CD8-positive, alpha-beta memory T cell (primary cell): ENCODE measurements around the gene IBTK. TPM values are rescaled to one million over a fixed set of nuclear protein-coding genes. Genes with fewer than 3 reads are reported as not detected.
"Not testable (repeated sequence)": the region's sequence is repeated elsewhere in the genome, so short reads cannot be mapped to it uniquely, and the experiment has no call there.

Experiments
- CTCF ChIA-PET: fragments of 350-600 bp; sonication (Branson Sonifier 250); formaldehyde crosslinking; loops from one replicate; lab custom pipeline; 2021; ENCODE audit warnings: antibody characterized with exemption; lab: Charles Lee
- POLR2A ChIA-PET: fragments of 350-600 bp; sonication (Branson Sonifier 250); formaldehyde crosslinking; loops from one replicate; lab custom pipeline; 2021; ENCODE audit warnings: antibody characterized with exemption; lab: Charles Lee
- DNase-seq, 5 donors: peaks; one replicate each; pipeline versions ENCODE4 v3.0.0 to v3.0.0-alpha.2; 2020 to 2022; ENCODE audit warnings: mixed read lengths in 1 of 5
- H3K27ac ChIP-seq: one replicate; pipeline ENCODE4 v1.7.0; 2013; ENCODE audit warnings: low read depth, mild to moderate bottlenecking, low read length, moderate library complexity
- H3K27me3 ChIP-seq: 2 replicates; pipeline ENCODE4 v1.7.0; 2013; ENCODE audit warnings: low read length, mild to moderate bottlenecking; ENCODE audit not compliant: insufficient read depth, poor library complexity, severe bottlenecking
- H3K36me3 ChIP-seq: 2 replicates; pipeline ENCODE4 v1.7.0; 2013; ENCODE audit warnings: mild to moderate bottlenecking, low read length, moderate library complexity; ENCODE audit not compliant: insufficient read depth
- H3K4me1 ChIP-seq: 2 replicates; pipeline ENCODE4 v1.7.0; 2013; ENCODE audit warnings: mild to moderate bottlenecking, low read length, moderate library complexity; ENCODE audit not compliant: insufficient read depth
- H3K4me3 ChIP-seq: 2 replicates; pipeline ENCODE4 v1.7.0; 2013; ENCODE audit warnings: mild to moderate bottlenecking, low read length
- H3K9me3 ChIP-seq: 2 replicates; pipeline ENCODE4 v1.7.0; 2013; ENCODE audit warnings: mild to moderate bottlenecking, low read length
- H3K27ac Mint-ChIP-seq, 8 donors: one replicate each; pipeline ENCODE4 v1.8.0; 2020 to 2021; ENCODE audit warnings: mixed read lengths in 8 of 8, mild to moderate bottlenecking in 6 of 8, inconsistent platforms in 3 of 8, moderate library complexity in 3 of 8
- H3K27me3 Mint-ChIP-seq, 2 donors: one replicate each; pipeline ENCODE4 v1.8.0; 2020 to 2021; ENCODE audit warnings: mixed read lengths in 2 of 2, mild to moderate bottlenecking in 1 of 2, moderate library complexity in 1 of 2
- H3K36me3 Mint-ChIP-seq, 3 donors: one replicate each; pipeline ENCODE4 v1.8.0; 2020 to 2021; ENCODE audit warnings: mixed read lengths in 3 of 3, inconsistent platforms in 1 of 3, mild to moderate bottlenecking in 1 of 3
- H3K4me1 Mint-ChIP-seq, 3 donors: one replicate each; pipeline ENCODE4 v1.8.0; 2020 to 2021; ENCODE audit warnings: mixed read lengths in 3 of 3, inconsistent platforms in 1 of 3, mild to moderate bottlenecking in 1 of 3
- H3K4me3 Mint-ChIP-seq, 7 donors: one replicate each; pipeline ENCODE4 v1.8.0; 2020 to 2021; ENCODE audit warnings: mixed read lengths in 7 of 7, mild to moderate bottlenecking in 6 of 7, moderate library complexity in 4 of 7, inconsistent platforms in 2 of 7
- H3K9me3 Mint-ChIP-seq, 5 donors: one replicate each; pipeline ENCODE4 v1.8.0; 2020 to 2022; ENCODE audit warnings: mixed read lengths in 5 of 5, mild to moderate bottlenecking in 3 of 5, moderate library complexity in 2 of 5, inconsistent platforms in 1 of 5
- polyA plus RNA-seq: library from polyadenylated mRNA; unstranded; fragments of 300-500 nt; fragmentation: Illumina TruSeq; gene quantifications from one replicate; pipeline ENCODE4 v1.2.3, GENCODE V29; 2021
- total RNA-seq, 2 experiments: library from RNA; stranded (reverse); gene quantifications; one replicate each; pipeline ENCODE4 v1.2.3, GENCODE V29; 2021

IBTK gene
- total RNA-seq (10 to 100 TPM; 24.2 to 26.6 TPM), polyA plus RNA-seq (20.3 TPM)

- peak within 1 kb of the TSS; percentile 91 for H3K4me3 ChIP-seq
- Mint-ChIP-seq H3K36me3 (peaks cover 0 to 10% (median 0%) of the 10 kb centered on the region in 3 donors), H3K4me3 (peak within 1 kb of the TSS; percentile 96 to 99 (median 98)), H3K4me1 (peaks cover 42 to 48% (median 46%) of the 10 kb centered on the region in 3 donors), H3K27me3 (no peaks in the 10 kb centered on the region), H3K9me3 (no peaks in the 10 kb centered on the region), H3K27ac (peak within 1 kb of the TSS; percentile 96 to 99 (median 98))
- no peaks in the 10 kb centered on the region for H3K9me3 ChIP-seq
- CTCF ChIA-PET = interaction anchor here (0.7 to 4.1 kb wide), 3 partner anchors 17 to 819 kb away, joined by 3 to 41 read pairs (median 4); partner anchors contain the start of genes DOP1A and UBE3D
- H3K27ac ChIP-seq = peak within 1 kb of the TSS; percentile 80
- H3K36me3 ChIP-seq = no peaks in the 10 kb centered on the region
- POLR2A ChIA-PET = interaction anchor here (1.3 to 1.6 kb wide), 2 partner anchors 818 to 820 kb away, joined by 3 to 7 read pairs; partner anchors contain the start of genes DOP1A and UBE3D
- no peaks in the 10 kb centered on the region for H3K27me3 ChIP-seq
- H3K4me1 ChIP-seq = peaks cover 29% of the 10 kb centered on the region
- peak; percentile 83 to 94 (median 90) for DNase-seq
Measured at GRCh38 chr6:82247505-82248272, at the start of gene IBTK. TSS of gene IBTK (minus strand) at chr6:82247744. CDS start at chr6:82240486, 7,258 bp downstream.

GRCh38 chr6:82283771-82284410 is 36.3 kb upstream of the IBTK start:
- CTCF ChIA-PET = interaction anchor here (1.1 to 1.6 kb wide), 2 partner anchors 10 to 781 kb away, joined by 3 read pairs; no protein-coding TSS in a partner anchor
- no peak for DNase-seq
- Mint-ChIP-seq H3K27me3 (no peaks in the 10 kb centered on the region), H3K27ac (no peak overlapping the region), H3K4me1 (peaks cover 39 to 50% (median 49%) of the 10 kb centered on the region in 3 donors), H3K36me3 (peaks cover 0 to 17% (median 0%) of the 10 kb centered on the region in 3 donors), H3K4me3 (no peak overlapping the region), H3K9me3 (peaks cover 0 to 2% (median 0%) of the 10 kb centered on the region in 5 donors)
- no peaks in the 10 kb centered on the region for H3K9me3 ChIP-seq
- H3K4me1 ChIP-seq = no peaks in the 10 kb centered on the region
- H3K4me3 ChIP-seq = no peak overlapping the region
- no peaks in the 10 kb centered on the region for H3K36me3 ChIP-seq
- H3K27me3 ChIP-seq = no peaks in the 10 kb centered on the region
- POLR2A ChIA-PET = no interaction called here
- H3K27ac ChIP-seq = no peak overlapping the region

GRCh38 chr6:82281550-82281949 is 34.0 kb upstream of the IBTK start:
- H3K4me1 ChIP-seq, H3K9me3 ChIP-seq, POLR2A ChIA-PET, H3K27me3 Mint-ChIP-seq, H3K36me3 Mint-ChIP-seq, H3K27me3 ChIP-seq, H3K9me3 Mint-ChIP-seq, CTCF ChIA-PET, H3K27ac ChIP-seq, H3K36me3 ChIP-seq, H3K4me3 ChIP-seq: not testable (repeated sequence)
- Mint-ChIP-seq H3K27ac (peak overlapping the region; percentile 43 to 91 (median 84)), H3K4me1 (peaks cover 34 to 43% (median 42%) of the 10 kb centered on the region in 3 donors), H3K4me3 (peak overlapping the region; percentile 15 to 84 (median 77))
- DNase-seq = peak in 1 of 5 donors; percentile 3

- CTCF ChIA-PET = no interaction called here
- peaks cover 19 to 24% (median 24%) of the 10 kb centered on the region in 3 donors for H3K4me1 Mint-ChIP-seq
- H3K36me3 Mint-ChIP-seq = peaks cover 0 to 4% (median 0%) of the 10 kb centered on the region in 3 donors
- no peaks in the 10 kb centered on the region for H3K9me3 ChIP-seq
- POLR2A ChIA-PET = no interaction called here
- no peaks in the 10 kb centered on the region for H3K27me3 Mint-ChIP-seq
- no peak overlapping the region for H3K27ac Mint-ChIP-seq
- H3K27me3 ChIP-seq = no peaks in the 10 kb centered on the region
- H3K9me3 Mint-ChIP-seq = no peaks in the 10 kb centered on the region
- H3K4me1 ChIP-seq = no peaks in the 10 kb centered on the region
- no peak overlapping the region for H3K4me3 ChIP-seq
- H3K27ac ChIP-seq = no peak overlapping the region
- DNase-seq = no peak
- H3K4me3 Mint-ChIP-seq = no peak overlapping the region
- no peaks in the 10 kb centered on the region for H3K36me3 ChIP-seq
Measured at GRCh38 chr6:82277686-82278085, 30.1 kb upstream of the IBTK start.

- peaks cover 0 to under 1% of the 10 kb centered on the region in 2 donors for H3K27me3 Mint-ChIP-seq
- no peaks in the 10 kb centered on the region for H3K9me3 ChIP-seq
- H3K4me3 ChIP-seq = no peak overlapping the region
- H3K4me1 ChIP-seq = no peaks in the 10 kb centered on the region
- H3K36me3 ChIP-seq = no peaks in the 10 kb centered on the region
- H3K36me3 Mint-ChIP-seq = peaks cover 0 to 3% (median 0%) of the 10 kb centered on the region in 3 donors
- peak overlapping the region in 2 of 8 donors; percentile 15 to 58 for H3K27ac Mint-ChIP-seq
- no peak overlapping the region for H3K27ac ChIP-seq
- ChIA-PET POLR2A (no interaction called here), CTCF (interaction anchor here (0.9 kb wide), 1 partner anchor 790 kb away, joined by 3 read pairs; the partner anchor contains the start of gene UBE3D)
- no peak overlapping the region for H3K4me3 Mint-ChIP-seq
- no peak for DNase-seq
- H3K9me3 Mint-ChIP-seq = no peaks in the 10 kb centered on the region
- H3K4me1 Mint-ChIP-seq = peaks cover 3 to 5% (median 4%) of the 10 kb centered on the region in 3 donors
- no peaks in the 10 kb centered on the region for H3K27me3 ChIP-seq
Measured at GRCh38 chr6:82275686-82276085, 28.1 kb upstream of the IBTK start.

GRCh38 chr6:82273295-82273694 is 25.8 kb upstream of the IBTK start:
- Mint-ChIP-seq H3K4me1 (peaks cover 0 to 2% (median 0%) of the 10 kb centered on the region in 3 donors), H3K36me3 (no peaks in the 10 kb centered on the region), H3K27me3 (peaks cover 0 to 4% of the 10 kb centered on the region in 2 donors), H3K27ac (no peak overlapping the region), H3K4me3 (no peak overlapping the region), H3K9me3 (no peaks in the 10 kb centered on the region)
- Histone ChIP-seq H3K4me3 (no peak overlapping the region), H3K4me1 (no peaks in the 10 kb centered on the region), H3K27me3 (no peaks in the 10 kb centered on the region), H3K36me3 (no peaks in the 10 kb centered on the region), H3K9me3 (no peaks in the 10 kb centered on the region), H3K27ac (no peak overlapping the region)
- no peak for DNase-seq
- ChIA-PET CTCF (interaction anchor here (1.5 to 2.4 kb wide), 2 partner anchors 792 to 794 kb away, joined by 6 to 9 read pairs; partner anchors contain the start of genes DOP1A and UBE3D), POLR2A (no interaction called here)

- peaks cover 0 to 2% (median 0%) of the 10 kb centered on the region in 3 donors for H3K4me1 Mint-ChIP-seq
- POLR2A ChIA-PET = no interaction called here
- Histone ChIP-seq H3K27ac (no peak overlapping the region), H3K36me3 (no peaks in the 10 kb centered on the region), H3K27me3 (no peaks in the 10 kb centered on the region), H3K9me3 (no peaks in the 10 kb centered on the region), H3K4me3 (no peak overlapping the region), H3K4me1 (no peaks in the 10 kb centered on the region)
- DNase-seq = peak in 1 of 5 donors; percentile 24
- peaks cover 4% of the 10 kb centered on the region in 2 donors for H3K27me3 Mint-ChIP-seq
- H3K4me3 Mint-ChIP-seq = no peak overlapping the region
- H3K36me3 Mint-ChIP-seq = no peaks in the 10 kb centered on the region
- no peak overlapping the region for H3K27ac Mint-ChIP-seq
- CTCF ChIA-PET = interaction anchor here (0.8 to 4.3 kb wide), 12 partner anchors 8 to 1243 kb away, joined by 3 to 44 read pairs (median 4); partner anchors contain the start of genes DOP1A, PRSS35 and UBE3D
- H3K9me3 Mint-ChIP-seq = no peaks in the 10 kb centered on the region
Measured at GRCh38 chr6:82270881-82271635, 23.5 kb upstream of the IBTK start.
